Endothelial cell (in vitro differentiated cells): ENCODE results near the gene HYAL3. TPM values are rescaled to one million over a fixed set of nuclear protein-coding genes. Genes with fewer than 3 reads are reported as not detected.
"Not testable (repeated sequence)": the region's sequence is repeated elsewhere in the genome, so short reads cannot be mapped to it uniquely, and the experiment has no call there.

Experiments used
- DNase-seq: peaks from one replicate; pipeline ENCODE4 v3.0.0; 2021; ENCODE audit warnings: low spot score
- H3K27ac Mint-ChIP-seq: one replicate; pipeline ENCODE4 v1.8.0; 2021; ENCODE audit warnings: mixed read lengths, inconsistent platforms; ENCODE audit not compliant: unreplicated experiment
- H3K27me3 Mint-ChIP-seq: one replicate; pipeline ENCODE4 v1.8.0; 2021; ENCODE audit warnings: mild to moderate bottlenecking, moderate library complexity, mixed read lengths, inconsistent platforms; ENCODE audit not compliant: unreplicated experiment
- H3K36me3 Mint-ChIP-seq: one replicate; pipeline ENCODE4 v1.8.0; 2021; ENCODE audit warnings: mild to moderate bottlenecking, low read depth, mixed read lengths, inconsistent platforms; ENCODE audit not compliant: unreplicated experiment
- H3K4me1 Mint-ChIP-seq: one replicate; pipeline ENCODE4 v1.8.0; 2021; ENCODE audit warnings: mild to moderate bottlenecking, mixed read lengths, inconsistent platforms; ENCODE audit not compliant: unreplicated experiment
- H3K4me3 Mint-ChIP-seq: one replicate; pipeline ENCODE4 v1.8.0; 2021; ENCODE audit warnings: mild to moderate bottlenecking, mixed read lengths, inconsistent platforms; ENCODE audit not compliant: unreplicated experiment
- H3K9me3 Mint-ChIP-seq: one replicate; pipeline ENCODE4 v1.8.0; 2021; ENCODE audit warnings: mixed read lengths, inconsistent platforms; ENCODE audit not compliant: unreplicated experiment
- total RNA-seq: library from RNA; stranded (reverse); fragmentation: NEBNext Ultra II Directional; extraction: Animal tissue kit (Norgen Biotek cat#: 25700); gene quantifications from one replicate; pipeline ENCODE4 v1.2.1, GENCODE V29; 2021; ENCODE audit not compliant: unreplicated experiment
- TF ChIP-seq, protein P1 (sequence below): fragments of 200-600 bp; sonication (generic); IDR thresholded peaks from one replicate; pipeline ENCODE4 v1.5.0; 2021; ENCODE audit warnings: antibody characterized with exemption; ENCODE audit not compliant: unreplicated experiment

The HYAL3 gene
- total RNA-seq, 1 donor from 2014 or later, result 12.7 TPM

DNA sequence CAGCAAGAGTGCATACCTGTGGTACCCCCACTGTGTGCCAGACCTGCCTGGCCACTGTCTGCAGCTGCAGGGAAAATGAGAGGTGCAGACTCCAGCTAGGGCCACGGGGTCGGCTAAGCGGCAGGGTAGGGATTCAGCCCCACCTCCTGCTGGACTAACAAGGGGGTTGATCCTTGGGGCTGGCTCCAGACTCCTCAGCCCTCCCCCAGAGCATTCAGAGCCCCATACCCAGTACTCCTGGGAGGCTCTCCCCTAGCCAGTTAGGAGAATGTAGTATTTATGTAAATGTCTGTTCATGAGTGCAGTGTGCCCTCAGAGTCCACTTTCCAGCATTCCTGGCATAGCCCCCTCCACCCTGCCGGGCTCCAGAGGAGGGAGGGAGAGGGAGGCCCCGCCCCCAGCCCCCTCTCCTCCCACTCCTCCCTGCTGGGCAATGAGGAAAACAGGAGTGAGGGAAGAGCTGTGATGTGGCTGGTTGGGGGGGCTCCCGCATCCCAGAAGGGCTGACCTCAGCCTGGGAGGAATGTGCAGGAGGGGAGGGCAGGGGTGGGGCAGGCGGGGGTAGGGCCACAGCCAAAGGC is 34.7 kb downstream of the HYAL3 start:
- peaks cover 40% of the 10 kb centered on the region for H3K27me3 Mint-ChIP-seq
- TF ChIP-seq, protein P1, sequence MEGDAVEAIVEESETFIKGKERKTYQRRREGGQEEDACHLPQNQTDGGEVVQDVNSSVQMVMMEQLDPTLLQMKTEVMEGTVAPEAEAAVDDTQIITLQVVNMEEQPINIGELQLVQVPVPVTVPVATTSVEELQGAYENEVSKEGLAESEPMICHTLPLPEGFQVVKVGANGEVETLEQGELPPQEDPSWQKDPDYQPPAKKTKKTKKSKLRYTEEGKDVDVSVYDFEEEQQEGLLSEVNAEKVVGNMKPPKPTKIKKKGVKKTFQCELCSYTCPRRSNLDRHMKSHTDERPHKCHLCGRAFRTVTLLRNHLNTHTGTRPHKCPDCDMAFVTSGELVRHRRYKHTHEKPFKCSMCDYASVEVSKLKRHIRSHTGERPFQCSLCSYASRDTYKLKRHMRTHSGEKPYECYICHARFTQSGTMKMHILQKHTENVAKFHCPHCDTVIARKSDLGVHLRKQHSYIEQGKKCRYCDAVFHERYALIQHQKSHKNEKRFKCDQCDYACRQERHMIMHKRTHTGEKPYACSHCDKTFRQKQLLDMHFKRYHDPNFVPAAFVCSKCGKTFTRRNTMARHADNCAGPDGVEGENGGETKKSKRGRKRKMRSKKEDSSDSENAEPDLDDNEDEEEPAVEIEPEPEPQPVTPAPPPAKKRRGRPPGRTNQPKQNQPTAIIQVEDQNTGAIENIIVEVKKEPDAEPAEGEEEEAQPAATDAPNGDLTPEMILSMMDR, result no peak
- peak; percentile 51 for DNase-seq
- no peak overlapping the region for H3K27ac Mint-ChIP-seq
- no peaks in the 10 kb centered on the region for H3K9me3 Mint-ChIP-seq
- peaks cover 9% of the 10 kb centered on the region for H3K36me3 Mint-ChIP-seq
- peak overlapping the region; percentile 27 for H3K4me3 Mint-ChIP-seq
- H3K4me1 Mint-ChIP-seq, result peaks cover 6% of the 10 kb centered on the region

- H3K4me1 Mint-ChIP-seq, result peaks cover 7% of the 10 kb centered on the region
- no peak for DNase-seq
- no peaks in the 10 kb centered on the region for H3K9me3 Mint-ChIP-seq
- H3K4me3 Mint-ChIP-seq, result peak overlapping the region; percentile 27
- TF ChIP-seq, protein P1, result no peak
- H3K36me3 Mint-ChIP-seq, result peaks cover 9% of the 10 kb centered on the region
- H3K27ac Mint-ChIP-seq, result peak overlapping the region; percentile 48
- H3K27me3 Mint-ChIP-seq, result peaks cover 37% of the 10 kb centered on the region
Observed at GRCh38 chr3:50263478-50264382, 35.5 kb downstream of the HYAL3 start.

DNA sequence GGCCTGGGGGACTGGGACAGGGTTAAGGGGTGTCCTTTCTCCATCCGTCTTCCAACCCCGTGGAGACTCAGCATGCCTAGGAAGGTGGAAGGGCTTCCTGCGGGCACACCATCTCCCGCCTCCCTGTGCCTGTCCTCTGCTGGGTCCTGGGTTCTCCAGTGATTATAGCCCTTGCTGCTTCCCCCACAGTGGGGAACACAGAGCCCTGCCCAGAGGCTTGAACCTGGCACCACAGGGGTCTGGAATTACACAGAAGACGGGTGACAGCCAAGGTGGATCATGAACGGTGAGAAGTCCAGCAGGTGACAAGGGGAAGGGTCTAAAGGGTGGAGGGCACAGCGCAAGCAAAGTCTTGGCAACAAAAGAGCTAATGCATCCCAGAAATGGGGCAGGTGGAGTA is 36.4 kb downstream of the HYAL3 start:
- peaks cover 8% of the 10 kb centered on the region for H3K4me1 Mint-ChIP-seq

DNA sequence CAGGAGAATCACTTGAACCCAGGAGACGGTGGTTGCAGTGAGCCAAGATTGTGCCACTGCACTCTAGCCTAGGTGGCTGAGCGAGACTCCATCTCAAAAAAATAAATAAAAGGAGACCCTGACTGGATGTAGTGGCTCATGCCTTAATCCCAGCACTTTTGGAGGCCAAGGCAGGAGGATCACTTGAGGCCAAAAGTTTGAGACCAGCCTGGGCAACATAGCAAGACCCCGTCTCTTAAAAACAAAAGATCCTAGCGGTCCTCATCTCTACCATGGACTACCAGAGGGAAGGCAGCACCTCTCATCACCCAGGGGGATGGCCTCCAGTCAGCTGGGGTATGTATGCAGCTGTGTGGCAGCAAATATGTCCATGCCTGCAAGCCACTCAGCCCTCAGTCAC is 37.0 kb downstream of the HYAL3 start:
- Mint-ChIP-seq H3K27me3 (peaks cover 28% of the 10 kb centered on the region), H3K4me1 (peaks cover 11% of the 10 kb centered on the region)
- not testable (repeated sequence) for DNase-seq, H3K4me3 Mint-ChIP-seq, H3K36me3 Mint-ChIP-seq, H3K27ac Mint-ChIP-seq, H3K9me3 Mint-ChIP-seq

More for the DNA sequence above, 36.4 kb downstream of the HYAL3 start:
- TF ChIP-seq, protein P1, result no peak
- H3K4me3 Mint-ChIP-seq, result peak overlapping the region; percentile 42
- H3K27me3 Mint-ChIP-seq, result peaks cover 27% of the 10 kb centered on the region
- H3K9me3 Mint-ChIP-seq, result no peaks in the 10 kb centered on the region
- peaks cover 3% of the 10 kb centered on the region for H3K36me3 Mint-ChIP-seq
- H3K27ac Mint-ChIP-seq, result peak overlapping the region; percentile 57
- DNase-seq, result no peak

DNA sequence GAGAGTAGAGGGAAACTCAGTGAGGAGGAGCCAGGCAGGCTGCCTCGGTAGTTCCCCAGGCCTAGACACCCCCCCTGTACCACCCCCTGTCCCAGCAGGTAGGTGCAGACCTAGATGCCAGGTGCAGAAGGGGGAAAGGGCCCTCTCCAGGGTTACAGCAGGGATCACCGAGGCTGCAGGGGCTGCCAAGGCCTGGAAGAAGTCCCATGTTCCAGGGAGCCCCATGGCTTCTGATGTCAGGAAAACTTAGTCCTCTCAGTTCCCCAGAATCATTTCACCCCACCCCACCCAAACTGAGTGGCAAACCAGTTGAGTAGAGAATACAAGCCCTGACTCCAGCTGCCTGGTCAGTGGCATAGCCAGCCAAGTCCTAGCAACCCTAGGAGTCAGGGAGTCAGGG is 37.7 kb downstream of the HYAL3 start:
- Mint-ChIP-seq H3K4me1 (peaks cover 13% of the 10 kb centered on the region), H3K36me3 (peaks cover 13% of the 10 kb centered on the region), H3K27ac (peak overlapping the region; percentile 57), H3K9me3 (no peaks in the 10 kb centered on the region), H3K4me3 (no peak overlapping the region), H3K27me3 (peaks cover 31% of the 10 kb centered on the region)
- DNase-seq, result no peak
- TF ChIP-seq, protein P1, result no peak
